GM12873 (cell line): ENCODE data around the gene UBA1.

Experiments used
- CTCF ChIP-seq: IDR thresholded peaks from 2 replicates; pipeline ENCODE4 v1.5.1; 2012; ENCODE audit warnings: low read depth, mild to moderate bottlenecking, moderate library complexity, low read length, control low read depth; ENCODE audit not compliant: insufficient read depth; ENCODE audit errors: missing control alignments

The UBA1 gene

GRCh38 chrX:47244676-47245075 is 51.0 kb downstream of the UBA1 start:
- no peak for TF ChIP-seq CTCF

DNA sequence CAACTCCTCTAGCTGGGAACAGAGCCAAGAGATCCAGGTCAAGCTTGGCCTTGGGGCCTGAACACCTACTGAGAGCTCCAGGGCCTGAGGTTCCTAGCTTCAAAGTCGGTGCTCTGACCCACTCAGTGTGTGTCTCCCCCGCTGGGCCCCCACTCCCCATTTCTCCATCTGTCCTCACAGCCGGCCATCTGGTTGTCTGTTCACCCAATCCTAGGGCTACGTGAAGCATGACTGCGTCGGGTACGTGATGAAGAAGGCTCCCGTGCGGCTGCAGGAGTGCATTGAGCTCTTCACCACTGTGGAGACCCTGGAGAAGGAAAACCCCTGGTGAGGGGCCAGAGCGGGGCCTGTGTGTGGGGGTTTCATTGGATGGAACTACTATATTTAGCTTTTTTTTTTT is 51.5 kb downstream of the UBA1 start:
- no peak for TF ChIP-seq CTCF

DNA sequence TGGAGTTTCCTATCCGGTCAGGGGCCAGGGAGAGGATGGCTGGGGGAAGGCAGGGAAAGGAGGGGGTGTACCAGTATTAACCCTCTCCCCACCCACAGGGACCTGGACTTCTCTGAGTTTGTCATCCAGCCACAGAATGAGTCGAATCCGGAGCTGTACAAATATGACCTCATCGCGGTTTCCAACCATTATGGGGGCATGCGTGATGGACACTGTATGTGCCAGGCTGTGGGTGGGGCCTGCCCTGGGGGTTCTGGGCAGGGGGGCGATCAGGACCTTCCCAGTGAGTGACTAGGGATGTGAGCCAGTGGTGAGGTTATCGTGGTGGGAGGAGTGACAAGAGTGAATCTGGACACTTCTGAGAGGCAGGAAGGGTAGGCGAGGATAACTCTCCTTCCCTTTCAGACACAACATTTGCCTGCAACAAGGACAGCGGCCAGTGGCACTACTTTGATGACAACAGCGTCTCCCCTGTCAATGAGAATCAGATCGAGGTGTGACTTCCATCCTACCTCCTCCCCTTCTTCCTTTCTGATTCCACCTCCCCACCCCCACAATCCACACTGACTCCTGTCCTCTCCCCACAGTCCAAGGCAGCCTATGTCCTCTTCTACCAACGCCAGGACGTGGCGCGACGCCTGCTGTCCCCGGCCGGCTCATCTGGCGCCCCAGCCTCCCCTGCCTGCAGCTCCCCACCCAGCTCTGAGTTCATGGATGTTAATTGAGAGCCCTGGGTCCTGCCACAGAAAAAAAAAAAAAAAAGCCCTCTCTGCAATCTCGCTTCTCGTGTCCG is 53.8 kb downstream of the UBA1 start:
- TF ChIP-seq CTCF: no peak

DNA sequence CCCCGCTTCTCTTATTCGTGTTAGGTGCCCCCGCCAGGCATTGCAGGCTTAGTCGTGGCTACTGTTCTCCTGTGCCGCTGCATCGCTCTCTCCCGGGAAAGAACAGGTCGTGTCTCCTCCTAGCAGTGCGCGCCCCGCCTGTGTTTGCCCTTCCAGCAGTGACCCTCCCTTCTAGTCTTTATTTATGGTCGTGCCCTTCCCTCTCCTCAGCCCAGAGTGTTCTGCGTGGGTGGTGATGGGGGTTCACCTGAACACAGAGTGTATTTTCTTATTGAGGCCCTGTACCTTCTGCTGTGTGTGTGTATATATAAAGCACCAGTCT is 54.3 kb downstream of the UBA1 start:
- TF ChIP-seq CTCF: no peak

GRCh38 chrX:47248576-47248975 is 54.9 kb downstream of the UBA1 start:
- no peak for TF ChIP-seq CTCF

DNA sequence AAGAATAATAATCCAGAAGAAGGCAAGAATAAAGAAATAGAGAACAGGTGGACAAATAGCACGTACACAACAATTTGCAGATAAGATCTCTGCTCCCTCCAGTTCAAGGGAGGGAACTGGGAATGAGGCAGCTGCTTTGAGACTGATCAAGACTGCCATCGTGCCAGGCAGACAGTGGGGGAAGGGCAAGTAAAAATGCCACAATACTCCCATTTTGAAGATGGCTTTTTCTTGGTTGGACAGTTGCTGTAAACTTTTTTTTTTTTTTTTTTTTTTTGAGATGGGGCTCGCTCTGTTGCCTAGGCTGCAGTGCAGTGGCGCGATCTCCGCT is 56.4 kb downstream of the UBA1 start:
- no peak for TF ChIP-seq CTCF
